GM10266 (cell line): ENCODE data around the gene SYTL2.

Experiments used
- DNase-seq: peaks from one replicate; pipeline ENCODE4 v3.0.0; 2012; ENCODE audit errors: extremely low spot score
- CTCF ChIP-seq: IDR thresholded peaks from 2 replicates; pipeline ENCODE4 v1.5.1; 2012; ENCODE audit warnings: mild to moderate bottlenecking, low read depth; ENCODE audit not compliant: control insufficient read depth, insufficient read depth; ENCODE audit errors: missing control alignments

Gene SYTL2

GRCh38 chr11:85776951-85777602 is 33.9 kb downstream of the SYTL2 start:
- no peak for TF ChIP-seq CTCF
- no peak for DNase-seq

- no peak for DNase-seq
Observed at GRCh38 chr11:85774256-85775101, 36.5 kb downstream of the SYTL2 start.

GRCh38 chr11:85772695-85773094 is 38.2 kb downstream of the SYTL2 start:
- DNase-seq = no peak

More at GRCh38 chr11:85774256-85775101, 36.5 kb downstream of the SYTL2 start:
- TF ChIP-seq CTCF = no peak

GRCh38 chr11:85771568-85771967 is 39.4 kb downstream of the SYTL2 start:
- no peak for DNase-seq
- no peak for TF ChIP-seq CTCF

More at GRCh38 chr11:85772695-85773094, 38.2 kb downstream of the SYTL2 start:
- no peak for TF ChIP-seq CTCF

- no peak for TF ChIP-seq CTCF
- DNase-seq = no peak
Observed at GRCh38 chr11:85769771-85770170, 41.2 kb downstream of the SYTL2 start.

GRCh38 chr11:85768473-85769146 is 42.3 kb downstream of the SYTL2 start:
- TF ChIP-seq CTCF = no peak
- DNase-seq = no peak
